GM10847 (cell line): ENCODE results near the gene CMC1.

Source experiments
- POLR2A ChIP-seq: IDR thresholded peaks from 2 replicates; pipeline ENCODE4 v1.6.1; 2011; ENCODE audit not compliant: insufficient read length; ENCODE audit errors: extremely low read depth

Gene CMC1

DNA sequence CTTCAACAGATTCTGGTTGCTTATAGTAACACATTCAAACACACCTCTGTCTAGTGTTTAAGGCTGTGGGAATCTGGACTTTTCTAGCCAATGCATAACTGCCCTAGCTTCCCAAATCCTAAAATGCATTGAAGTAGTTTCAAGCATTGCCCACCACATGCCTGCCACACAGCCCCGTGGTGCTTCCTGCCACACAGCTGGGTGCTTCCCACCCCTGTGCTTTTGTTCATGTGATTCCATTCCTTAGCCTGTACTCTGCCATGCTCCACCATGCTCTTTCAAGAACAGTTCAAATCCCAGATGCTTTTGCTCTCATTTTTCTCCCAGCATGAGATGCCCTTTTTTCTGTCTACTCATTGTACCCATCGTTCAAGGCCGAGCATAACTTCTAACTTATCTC lies 2.3 kb upstream of the CMC1 start:
- no peak for TF ChIP-seq POLR2A

DNA sequence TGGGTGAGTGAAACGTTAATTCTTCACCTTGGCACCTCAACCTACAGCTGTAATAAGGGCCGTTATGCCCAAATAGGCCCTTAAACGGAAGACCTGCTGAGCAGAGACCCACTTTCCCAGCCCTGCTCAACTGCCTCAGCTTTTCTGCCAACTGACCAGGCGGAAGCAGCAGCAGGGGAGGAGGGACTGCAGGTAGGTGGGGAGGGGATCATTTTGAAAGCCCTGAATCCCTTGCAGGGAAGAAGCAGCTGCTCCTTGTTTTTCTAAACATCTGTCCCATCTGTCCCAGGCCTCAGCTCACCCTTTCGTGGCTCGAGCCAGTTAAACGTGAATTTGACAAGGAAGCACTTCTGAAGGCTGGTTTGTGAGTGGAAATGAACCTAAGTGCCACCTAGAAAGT lies 978 bp upstream of the CMC1 start:
- no peak for TF ChIP-seq POLR2A

DNA sequence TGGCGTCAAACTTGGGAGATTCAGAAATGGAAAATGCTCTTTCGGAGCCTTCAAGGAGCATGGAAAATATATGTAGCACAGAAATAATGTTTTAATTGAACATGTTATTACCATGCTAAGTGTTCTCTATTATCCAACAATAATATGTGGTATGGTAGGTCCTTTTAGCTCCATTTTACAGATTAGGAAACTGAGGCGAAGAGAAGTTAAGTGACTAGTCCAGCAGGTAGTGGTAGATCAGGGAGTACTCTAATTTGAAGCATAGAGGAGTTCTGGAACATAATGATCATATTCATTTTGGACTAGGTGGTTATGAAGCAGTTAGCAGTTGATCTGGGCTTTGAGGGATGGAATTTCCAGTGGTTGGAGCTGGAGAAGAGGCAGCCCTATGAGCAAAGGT lies 1.1 kb downstream of the CMC1 start:
- no peak for TF ChIP-seq POLR2A

DNA sequence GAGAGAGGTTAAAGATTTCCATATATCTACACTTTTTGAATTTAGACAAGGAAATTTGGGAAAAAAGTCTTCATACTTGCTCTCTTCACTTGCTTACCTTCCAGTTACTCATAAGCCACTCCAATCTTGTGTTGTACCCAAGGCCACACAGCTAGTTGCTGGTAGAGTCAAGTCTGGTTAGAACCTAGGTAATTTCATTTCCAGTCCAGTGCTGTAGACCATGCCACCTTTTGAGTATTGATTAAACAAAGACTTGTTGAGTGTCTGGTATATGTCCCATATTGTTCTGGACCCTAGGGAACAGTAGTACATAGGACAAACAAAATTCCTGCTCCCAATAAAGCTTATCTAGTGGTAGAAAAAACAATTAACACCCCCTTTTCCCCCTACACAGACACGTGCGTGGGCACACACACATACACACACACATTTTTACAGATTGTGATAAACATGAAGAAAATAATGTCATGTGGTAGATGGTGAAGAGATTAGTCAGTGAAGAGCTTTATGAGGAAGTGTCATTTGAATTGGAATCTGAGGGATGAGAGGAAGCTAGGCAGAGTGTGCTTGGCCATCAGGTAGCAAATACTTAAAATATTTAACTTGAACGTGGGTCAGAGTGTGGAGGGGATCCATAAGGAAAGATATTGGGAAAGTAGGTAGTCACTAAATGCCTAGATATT lies 2.1 kb downstream of the CMC1 start:
- no peak for TF ChIP-seq POLR2A

DNA sequence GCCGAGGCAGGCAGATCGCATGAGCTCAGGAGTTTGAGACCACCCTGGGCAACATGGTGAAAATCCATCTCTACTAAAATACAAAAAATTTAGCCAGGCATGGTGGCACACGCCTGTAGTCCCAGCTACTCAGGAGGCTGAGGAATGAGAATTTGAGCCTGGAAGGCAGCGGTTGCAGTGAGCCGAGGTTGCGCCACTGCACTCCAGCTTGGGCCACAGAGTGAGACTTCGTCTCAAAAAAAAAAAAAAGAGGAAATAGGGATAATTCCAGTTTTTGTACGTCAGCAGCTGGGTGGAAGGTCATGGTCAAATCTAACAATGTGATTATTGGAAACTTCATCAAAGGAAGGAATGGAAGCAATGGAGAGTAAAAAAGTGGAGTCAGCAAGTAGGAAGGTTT lies 3.1 kb downstream of the CMC1 start:
- no peak for TF ChIP-seq POLR2A

DNA sequence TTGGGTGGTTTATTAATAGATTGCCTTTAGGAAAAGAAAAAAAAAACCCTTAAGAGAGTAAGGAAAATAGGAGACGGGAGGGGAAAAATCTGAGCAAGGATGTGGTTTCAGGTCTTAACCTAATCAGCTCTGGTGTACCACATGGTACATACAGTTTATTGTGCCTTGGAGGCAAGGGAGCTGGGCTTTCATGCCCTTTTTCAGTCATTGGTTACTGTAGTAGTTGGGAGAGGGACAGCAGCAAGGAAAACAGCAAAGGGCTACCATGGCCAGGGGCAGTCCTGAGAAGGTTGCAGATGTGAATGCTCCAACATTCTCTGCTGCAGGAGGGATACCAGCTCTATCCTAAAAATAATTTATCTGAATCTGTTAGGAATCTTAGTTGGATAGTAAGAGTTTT lies 5.9 kb downstream of the CMC1 start:
- no peak for TF ChIP-seq POLR2A

DNA sequence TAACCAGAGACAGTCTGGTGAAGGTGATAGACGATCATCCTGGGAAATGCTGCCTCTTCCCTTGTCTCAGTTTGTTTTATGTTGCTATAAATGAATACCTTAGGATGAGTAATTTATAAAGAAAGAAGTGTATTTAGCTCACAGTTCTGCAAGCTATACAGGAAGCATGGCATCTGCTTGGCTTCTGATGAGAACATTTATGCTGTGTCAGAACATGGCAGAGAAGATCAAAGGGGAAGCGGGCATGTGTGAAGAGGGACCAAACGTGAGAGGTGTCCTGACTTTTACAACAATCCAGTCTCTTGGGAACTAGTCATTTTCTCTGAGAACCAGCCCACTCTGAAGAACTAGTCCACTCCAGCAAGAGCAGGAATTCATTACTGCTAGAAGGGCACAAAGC lies 9.6 kb downstream of the CMC1 start:
- TF ChIP-seq POLR2A, result no peak

DNA sequence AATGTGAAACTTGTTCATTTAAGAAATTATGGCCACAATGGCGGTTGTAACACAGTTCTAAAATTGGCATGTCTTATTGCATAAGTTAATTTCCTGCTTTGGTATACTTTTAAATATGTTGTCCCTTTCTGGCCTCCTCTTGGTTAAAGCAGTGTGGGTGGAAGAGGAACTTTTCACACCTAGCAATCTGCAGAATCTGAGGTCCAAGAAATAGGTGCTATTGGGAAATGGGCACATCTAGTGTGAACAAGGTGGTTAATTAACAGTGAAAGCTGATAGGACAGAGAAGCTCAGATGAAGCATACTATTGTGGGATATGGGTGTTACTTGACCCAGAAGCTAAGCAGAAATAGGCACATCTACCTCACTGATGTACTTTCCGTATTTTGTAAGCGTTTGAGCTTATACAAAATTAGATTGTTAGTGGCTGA lies 10.6 kb downstream of the CMC1 start:
- TF ChIP-seq POLR2A, result no peak

DNA sequence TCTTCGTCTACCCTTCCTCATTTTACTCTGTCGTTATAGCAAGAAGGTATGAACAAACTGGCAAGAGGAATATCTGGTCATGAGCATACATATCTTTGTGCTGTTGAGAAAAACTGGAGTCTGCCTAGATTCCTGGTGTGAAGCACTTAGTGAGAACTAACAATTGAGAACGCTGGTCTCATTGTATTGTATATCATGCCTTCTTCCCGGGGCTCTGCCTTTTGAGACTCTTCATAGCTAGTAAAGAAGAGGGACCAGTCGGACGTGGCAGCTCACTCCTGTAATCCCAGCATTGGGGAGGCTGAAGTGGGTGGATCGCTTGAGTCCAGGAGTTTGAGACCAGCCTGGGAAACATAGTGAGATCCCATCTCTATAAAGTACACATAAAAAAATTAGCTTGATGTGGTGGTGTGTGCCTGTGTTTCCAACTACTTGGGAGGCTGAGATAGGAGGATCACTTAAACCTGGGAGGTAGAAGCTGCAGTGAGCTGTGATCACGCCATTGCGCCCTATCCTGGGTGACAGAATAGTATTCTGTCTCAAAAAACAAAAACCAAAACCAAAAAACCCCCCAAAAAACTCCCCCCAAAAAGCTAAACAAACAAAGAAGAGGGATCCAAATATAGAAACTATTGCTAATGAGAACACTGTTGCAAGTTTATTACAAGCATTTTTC lies 11.8 kb downstream of the CMC1 start:
- TF ChIP-seq POLR2A, result no peak

DNA sequence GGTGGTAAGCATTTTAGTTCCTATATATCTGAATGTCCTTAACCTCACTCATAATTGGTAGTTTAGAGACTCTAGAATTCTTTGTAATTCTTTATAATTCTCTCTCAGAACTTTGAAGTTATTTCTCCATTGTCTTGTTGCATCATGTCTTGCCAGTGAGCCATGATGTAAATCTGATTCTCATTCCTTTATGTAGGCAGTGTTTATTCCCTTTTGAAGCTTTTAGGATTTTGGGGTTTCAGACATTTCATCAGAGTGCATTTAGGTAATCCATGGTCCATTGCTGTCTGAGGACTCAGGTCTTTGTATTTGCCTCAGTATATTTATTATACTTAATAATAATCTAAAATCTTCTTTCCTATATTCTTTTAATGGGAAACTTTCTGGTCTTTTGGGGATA lies 20.6 kb downstream of the CMC1 start:
- TF ChIP-seq POLR2A, result no peak

DNA sequence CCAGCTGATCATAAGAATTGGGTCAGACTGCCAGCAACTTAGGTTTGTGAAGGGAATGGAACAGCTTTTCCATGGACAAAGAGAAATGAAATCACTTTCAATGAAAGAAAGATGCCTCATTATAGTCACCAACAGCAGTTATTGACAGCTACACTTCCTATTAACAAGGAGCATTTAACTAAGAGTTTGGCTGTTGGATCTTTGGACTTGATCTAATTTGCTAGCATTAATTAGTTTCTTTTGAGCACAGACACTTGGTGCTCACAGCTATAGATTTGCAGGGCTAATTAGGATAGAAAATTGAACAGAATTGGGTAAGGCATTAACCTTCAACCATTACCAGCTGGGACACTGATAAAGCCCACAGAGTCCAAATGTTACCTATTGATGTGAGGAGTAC lies 24.2 kb downstream of the CMC1 start:
- no peak for TF ChIP-seq POLR2A

DNA sequence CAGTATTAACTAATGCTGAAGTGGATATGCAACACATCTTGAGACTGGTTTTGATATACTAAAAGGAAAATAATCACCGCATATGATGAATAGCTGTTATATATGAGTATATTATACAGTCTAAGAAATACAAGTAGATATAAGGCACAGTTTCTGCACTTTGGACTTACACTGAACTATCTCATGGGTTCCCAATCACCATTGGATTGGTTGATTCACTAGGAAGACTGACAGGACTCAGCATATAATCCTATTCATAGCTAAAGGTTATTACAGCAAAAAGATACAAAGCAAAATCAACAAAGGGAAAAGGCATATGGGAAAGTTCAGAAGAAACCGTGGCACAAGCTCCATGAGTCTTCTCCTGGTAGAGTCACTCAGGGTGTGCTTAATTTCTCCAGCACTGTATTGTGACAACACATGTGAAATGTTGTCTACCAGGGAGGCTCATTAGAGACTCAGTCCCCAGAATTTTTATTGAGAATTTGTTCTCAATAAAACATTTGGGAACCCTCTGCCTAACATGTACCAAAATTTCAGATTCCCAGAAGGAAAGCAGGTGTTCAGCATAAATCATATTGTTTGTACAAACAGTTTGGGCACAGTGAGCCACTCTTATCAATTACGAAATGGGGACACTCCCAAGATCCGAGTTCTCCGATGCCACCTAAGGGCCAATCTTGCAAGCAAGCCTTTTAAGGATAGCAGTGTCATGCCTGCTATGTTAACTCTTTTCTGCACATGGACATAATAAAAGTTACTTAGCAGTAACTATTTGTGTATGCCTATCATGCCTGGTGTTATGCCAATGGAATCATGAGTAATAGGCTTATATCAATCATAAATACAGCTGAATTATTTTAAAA lies 26.8 kb downstream of the CMC1 start:
- TF ChIP-seq POLR2A, result no peak

DNA sequence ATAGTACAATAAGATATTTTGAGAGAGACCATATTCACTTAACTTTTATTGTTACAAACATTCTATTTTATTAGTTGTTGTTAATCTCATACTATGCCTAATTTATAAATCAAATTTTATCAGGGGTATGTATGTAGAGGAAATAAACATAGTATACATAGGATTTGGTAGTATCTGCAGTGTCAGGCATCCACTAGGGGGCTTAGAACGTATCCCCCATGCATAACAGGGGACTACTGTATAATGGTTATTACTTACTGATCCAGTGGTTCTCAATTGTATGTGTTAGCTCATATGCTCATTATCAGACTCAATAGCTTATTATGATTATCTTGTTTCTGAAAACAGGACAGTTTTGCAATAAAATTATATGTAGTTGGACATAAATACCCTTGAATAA lies 27.6 kb downstream of the CMC1 start:
- no peak for TF ChIP-seq POLR2A

DNA sequence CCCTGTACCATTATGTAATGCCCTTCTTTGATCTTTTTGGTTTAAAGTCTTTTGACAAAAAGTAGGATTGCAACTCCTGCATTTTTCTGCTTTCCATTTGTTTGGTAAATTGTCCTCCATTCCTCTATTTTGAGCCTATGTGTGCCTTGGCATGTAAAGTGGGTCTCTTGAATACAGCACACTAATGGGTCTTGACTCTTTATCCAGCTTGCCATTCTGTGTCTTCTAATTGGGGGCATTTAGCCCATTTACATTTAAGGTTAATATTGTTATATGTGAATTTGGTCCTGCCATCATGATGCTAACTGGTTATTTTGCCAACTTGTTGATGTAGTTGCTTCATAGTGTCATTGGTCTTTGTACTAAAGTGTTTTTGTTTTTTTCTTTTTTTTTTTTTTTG lies 32.4 kb downstream of the CMC1 start:
- no peak for TF ChIP-seq POLR2A

DNA sequence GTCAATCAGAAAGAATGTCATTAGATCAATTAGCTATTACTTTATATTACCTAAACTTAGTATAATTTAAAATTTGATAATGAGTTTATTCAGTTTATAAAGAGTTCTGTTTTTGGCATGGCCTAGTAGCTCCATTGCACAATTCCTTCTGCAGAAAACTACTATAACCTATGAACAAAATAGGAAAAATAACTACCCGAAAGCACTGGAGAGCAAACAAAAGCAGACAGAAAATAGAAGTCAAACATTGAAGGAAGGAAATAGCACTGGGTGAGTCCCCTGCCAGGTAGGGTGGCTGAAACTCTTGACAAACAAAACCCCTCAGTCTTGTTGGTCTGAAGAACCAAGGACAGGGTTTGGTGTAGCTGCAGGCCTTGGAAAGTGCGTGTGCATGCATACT lies 37.5 kb downstream of the CMC1 start:
- no peak for TF ChIP-seq POLR2A

DNA sequence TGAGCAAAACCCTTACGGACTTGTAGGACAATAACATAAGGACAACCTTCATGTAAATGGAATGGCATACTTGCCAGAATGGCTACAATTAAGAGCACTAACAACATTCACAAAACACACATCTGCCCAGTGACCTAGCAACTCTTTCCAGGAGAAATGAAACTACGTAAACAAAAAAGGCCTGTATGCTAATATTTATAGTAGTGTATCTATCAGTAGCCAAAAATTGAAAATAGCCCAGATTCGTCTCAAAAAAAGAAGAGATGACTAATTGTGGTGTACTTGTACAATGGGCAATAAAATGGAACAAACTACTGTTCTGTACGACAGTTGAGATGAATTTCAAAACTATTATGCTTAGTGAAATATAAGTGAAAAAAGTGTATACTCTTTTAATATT lies 38.4 kb downstream of the CMC1 start:
- TF ChIP-seq POLR2A, result no peak
